Femur (tissue), 1 donor: ENCODE results near the gene LZTR1.
"Not testable (repeated sequence)": the region's sequence is repeated elsewhere in the genome, so short reads cannot be mapped to it uniquely, and the experiment has no call there.

Experiments used
- DNase-seq: peaks from one replicate; pipeline ENCODE4 v3.0.0-alpha.2; 2017

Gene LZTR1

DNA sequence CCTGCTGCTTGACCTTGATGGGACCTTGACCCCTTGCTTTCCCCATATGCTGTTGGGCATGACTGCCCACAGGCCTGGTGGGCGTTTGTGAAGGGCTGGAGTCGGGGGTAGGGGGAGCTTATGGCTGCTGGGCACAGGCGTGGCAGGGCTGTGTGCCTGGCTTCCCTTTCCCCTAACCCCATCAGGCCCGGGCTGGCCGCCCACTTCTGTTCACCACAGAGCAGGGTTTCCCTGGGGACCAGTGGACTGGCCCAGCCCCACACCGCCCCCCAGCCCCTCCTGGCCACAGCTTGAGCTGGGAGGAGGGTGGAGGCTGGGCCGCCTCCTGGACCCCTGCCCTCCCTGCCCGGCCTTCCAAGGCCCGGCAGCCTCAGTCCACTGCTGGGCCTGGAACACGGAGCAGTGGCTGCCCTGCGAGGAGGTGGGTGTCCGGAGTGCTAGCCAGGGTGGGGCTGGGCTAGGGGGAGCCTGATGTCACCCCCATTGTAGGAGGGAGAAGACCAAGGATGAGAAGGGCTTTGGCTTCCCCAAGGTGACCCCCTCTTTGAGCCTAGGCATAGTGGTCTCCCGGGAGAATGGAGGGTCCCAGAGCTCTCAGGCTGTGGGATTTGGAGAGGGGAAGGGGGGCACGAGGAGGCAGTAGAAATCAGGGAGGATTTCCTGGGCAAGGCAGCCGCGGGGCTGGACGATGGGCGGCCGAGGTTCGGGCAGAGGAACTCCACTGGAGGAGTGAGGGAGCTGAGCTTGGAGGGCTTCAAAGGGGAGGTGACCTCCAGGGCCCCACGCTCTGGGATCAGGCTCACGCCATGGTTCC, 15.0 kb upstream of the LZTR1 start, which contains the start of gene AIFM3:
TSS of gene AIFM3 (plus strand) at position 373 of the 814 bp plus-strand sequence. CDS start 690 bp downstream, outside the sequence.
- DNase-seq, result no peak

DNA sequence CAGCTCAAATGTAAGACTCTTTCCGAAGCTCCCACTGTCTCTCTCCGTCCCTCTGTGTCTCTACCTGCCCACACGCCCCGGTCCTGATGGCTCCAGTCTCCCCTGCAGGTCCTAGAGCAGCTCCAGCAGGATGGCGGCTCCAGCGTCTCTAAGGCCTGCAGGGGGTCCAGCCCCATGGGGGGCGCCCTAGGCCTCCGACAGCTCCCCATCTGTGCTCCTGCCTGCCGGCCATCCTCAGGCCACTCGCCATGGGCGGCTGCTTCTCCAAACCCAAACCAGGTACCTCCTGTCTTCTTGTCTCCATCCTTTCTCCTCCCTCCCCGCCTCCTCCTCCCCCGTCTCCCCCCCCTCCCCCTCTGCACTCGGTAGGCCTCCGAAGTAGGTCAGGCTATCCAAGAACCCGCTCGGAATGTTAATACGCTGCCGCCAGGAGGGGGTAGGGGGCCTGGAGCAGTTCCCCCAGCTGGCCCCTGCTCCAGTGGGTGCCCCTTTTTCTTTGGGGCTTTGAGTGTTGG, 14.3 kb upstream of the LZTR1 start:
- DNase-seq, result no peak

DNA sequence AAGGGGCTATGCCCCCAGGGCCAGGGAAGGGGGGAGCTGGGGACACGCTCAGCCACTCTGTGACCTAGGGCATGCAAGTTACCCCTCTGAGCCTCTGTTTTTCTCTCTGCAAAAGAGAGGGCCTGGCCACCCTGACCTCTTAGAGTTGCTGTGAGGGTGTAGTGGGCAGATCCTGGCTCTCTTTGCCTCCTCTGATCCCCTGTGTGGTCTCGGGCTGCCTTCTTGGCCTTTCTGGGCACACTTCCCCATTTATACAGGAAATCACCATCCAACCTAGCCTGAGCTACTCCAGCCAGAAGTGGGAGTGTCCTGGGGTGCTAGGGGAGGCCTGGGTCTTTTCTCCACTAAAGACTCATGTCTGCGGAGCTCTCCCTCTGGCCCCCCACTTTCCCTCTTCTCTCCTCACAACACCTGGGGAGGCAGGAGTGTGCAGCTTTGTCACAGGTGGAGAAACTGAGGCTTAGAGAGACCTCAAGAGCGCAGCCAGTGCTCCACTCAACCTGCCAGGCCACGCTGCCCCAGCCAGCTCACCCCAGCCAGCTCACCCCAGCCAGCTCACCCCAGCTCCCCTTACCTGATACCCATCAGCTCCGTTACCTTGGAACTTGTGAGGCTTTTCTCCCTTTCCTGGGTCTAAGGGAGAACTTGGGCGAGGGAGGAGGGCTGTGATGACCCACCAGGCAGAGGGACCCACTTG, 13.7 kb upstream of the LZTR1 start:
- no peak for DNase-seq

DNA sequence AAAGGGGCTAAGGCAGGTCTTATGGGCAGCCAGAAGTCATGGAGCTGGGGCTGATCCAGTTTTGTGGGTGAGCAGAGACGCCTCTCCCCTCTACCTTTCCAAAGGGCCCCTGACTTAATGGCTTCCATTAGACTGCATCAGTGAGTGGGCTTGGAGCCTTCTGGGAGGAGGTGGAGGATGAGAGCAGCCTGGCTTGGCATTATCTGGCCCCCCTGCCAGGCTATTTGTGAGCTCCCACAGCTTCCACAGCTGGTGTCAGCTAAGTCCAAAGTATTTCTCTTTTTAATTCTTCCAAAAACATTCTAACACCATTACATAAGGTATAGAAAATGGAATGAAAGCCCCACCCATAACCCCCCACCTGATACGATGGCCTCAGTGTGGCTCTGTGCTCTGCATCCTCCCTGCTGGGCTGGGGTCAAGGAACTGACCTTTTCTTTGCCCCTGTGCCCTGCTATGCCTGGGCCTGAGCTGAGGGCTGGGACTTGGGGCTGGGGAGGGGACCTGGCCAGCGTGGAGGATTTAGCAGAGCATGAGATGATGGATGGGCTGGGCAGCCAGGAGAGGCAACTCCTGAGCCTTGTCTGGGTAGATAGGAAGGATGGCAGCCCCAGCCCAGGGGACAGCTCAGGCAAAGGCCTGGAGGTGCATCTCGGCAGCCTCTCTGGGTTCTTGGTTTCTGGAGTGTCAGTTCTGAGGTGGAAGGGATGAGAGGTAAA, 11.0 kb upstream of the LZTR1 start:
- DNase-seq, result no peak

DNA sequence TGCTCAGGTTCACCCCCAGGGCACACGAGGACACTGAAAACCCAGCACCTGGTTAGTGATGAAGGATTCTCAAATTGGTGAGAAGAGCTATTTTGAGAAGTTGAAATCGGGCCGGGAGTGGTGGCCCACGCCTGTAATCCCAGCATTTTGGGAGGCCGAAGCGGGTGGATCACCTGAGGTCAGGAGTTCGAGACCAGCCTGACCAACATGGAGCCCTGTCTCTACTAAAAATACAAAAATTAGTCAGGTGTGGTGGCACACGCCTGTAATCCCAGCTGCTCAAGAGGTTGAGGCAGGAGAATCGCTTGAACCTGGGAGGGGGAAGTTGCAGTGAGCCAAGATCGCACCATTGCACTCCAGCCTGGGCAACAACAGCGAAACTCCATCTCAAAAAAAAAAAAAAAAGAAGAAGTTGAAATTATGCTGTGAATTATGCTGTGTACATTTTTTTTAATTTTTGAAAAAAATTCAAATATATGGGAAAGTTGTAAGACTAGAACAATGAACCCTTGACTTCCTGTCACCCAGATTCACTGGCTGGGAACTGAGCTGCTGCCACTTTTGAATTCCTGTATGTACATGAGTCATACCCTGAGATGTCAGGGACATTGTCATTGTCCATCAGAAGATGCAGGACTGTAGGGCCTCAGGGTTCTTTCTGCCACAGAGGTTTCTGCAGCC, 9.9 kb upstream of the LZTR1 start:
- not testable (repeated sequence) for DNase-seq

DNA sequence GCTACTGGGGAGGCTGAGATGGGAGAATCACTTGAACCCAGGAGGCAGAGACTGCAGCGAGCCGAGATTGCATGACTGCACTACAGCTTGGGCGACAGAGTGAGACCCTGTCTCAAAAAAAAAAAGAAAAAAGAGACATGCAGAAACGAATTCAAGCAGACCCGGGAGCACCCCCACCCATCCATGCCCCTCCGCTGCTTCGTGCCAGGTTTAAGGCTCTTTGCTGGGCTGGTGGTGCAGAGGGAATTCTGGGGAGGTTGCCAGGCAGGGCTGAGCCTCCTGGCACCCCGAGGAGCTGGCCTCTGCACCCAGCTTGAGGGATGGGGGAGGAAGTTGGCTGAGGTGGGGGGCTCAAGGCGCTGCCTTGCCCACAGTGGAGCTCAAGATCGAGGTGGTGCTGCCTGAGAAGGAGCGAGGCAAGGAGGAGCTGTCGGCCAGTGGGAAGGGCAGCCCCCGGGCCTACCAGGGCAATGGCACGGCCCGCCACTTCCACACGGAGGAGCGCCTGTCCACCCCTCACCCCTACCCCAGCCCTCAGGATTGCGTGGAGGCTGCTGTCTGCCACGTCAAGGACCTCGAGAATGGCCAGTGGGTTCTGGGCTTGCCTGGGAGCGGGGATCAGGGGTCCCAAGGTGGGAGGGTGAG, 9.0 kb upstream of the LZTR1 start:
- DNase-seq, result no peak

DNA sequence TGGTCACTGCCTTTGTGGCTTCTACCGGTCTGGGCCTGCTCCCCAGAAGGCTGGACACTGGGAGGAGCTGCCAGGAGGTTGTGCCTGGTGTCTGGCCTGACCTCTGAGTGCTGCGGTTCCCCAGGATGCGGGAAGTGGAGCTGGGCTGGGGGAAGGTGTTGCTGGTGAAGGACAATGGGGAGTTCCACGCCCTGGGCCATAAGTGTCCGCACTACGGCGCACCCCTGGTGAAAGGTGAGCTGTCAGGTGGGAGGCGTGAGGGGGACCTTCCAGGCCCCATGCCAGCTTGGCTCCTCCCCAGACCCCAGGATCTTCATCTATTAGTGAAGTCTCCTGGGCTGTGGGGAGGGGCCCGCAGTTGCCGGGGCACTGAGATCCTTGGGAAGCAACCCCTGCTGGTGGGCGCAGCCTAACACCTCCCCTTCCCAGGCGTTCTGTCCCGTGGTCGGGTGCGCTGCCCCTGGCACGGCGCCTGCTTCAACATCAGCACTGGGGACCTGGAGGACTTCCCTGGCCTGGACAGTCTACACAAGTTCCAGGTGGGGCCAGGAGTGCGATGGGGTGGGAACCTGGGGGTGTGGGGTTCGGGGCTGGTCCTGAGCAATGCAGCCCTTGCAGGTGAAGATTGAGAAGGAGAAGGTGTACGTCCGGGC, 8.3 kb upstream of the LZTR1 start:
- DNase-seq, result no peak

DNA sequence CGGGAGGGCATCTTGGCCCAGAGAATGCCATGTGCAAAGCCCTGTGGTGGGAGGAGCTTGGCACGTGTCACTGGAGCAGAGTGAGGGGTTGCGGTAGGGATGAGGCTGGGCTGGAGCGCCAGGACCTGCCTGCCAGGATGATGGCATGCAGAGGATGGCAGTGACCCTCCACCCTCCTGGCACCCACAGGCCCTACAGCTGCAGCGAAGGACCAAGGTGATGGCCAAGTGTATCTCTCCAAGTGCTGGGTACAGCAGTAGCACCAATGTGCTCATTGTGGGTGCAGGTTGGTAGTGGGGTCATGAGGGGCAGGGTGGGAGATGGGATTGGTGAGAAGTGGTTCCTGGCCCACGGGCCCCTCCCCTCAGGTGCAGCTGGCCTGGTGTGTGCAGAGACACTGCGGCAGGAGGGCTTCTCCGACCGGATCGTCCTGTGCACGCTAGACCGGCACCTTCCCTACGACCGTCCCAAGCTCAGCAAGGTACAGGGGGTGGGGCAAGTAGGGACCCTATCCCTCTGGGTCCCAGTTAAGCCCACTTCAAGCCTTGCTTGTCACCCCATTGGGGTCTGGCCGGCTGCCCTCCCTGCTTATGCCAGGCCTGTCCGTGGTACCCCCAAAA, 7.7 kb upstream of the LZTR1 start:
- no peak for DNase-seq

DNA sequence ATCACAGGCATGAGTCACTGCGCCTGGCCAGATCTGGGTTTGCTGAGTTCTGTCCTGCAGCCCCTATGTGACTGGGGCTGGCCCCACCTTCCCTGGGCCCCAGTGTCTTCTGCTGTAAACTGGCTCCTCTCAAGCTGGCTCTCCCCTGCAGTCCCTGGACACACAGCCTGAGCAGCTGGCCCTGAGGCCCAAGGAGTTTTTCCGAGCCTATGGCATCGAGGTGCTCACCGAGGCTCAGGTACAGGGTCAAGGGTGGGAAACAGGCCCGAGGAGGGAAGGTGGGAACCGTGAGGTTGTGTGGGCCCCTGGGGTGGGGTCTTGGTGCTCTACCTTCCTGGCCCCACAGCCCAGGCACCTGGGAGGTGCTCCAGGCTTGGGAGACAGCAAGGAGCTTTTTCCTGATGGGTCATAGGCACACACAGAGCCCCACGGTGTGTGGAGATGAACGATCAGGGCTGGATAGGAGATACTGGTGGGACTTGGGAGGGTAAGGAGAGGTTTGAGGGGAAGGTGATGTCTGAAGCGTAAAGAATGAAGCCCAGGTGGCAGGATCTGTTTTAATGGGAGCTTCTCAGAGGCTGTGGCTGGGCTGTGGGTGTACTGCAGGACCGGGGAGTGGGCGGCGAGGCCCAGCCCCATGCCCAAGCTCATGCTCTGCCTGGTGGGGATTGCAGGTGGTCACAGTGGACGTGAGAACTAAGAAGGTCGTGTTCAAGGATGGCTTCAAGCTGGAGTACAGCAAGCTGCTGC, 6.4 kb upstream of the LZTR1 start:
- no peak for DNase-seq

DNA sequence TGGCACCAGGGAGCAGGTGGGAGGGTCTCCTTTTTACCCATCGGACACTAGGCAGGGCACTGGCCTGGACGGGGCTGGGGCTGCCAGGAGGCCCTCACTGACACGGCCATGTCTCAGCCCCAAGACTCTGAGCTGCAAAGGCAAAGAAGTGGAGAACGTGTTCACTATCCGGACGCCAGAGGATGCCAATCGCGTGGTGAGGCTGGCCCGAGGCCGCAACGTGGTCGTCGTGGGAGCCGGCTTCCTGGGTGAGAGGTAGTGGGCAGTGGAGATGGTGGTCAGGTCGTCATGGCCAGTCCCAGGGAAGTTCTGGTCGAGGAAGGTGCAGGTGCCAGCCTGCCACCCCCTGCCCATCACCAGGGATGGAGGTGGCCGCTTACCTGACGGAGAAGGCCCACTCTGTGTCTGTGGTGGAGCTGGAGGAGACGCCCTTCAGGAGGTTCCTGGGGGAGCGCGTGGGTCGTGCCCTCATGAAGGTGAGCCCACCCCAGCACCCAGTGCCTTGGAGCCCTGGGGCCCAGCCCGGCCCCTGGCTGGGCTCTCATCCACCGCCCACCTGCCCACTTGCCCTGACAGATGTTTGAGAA, 5.7 kb upstream of the LZTR1 start:
- DNase-seq, result no peak

DNA sequence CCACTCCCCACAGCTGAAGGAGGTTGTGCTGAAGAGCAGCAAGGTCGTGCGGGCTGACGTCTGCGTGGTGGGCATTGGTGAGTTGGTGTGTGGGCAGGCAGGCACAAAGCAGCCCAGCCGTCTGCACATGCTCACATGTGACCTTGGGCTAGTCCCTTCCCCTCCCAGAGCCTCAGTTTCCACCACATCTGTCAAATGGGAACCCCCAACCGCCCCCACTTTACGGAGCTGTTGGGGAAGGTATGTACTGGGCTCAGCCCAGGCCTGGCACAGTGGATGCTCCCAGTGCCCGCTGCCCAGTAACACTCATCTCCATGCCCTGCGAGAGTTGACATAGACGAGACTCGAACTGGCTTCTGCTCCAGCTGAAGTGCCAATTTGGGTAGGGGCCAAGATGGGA, 5.1 kb upstream of the LZTR1 start:
- no peak for DNase-seq

DNA sequence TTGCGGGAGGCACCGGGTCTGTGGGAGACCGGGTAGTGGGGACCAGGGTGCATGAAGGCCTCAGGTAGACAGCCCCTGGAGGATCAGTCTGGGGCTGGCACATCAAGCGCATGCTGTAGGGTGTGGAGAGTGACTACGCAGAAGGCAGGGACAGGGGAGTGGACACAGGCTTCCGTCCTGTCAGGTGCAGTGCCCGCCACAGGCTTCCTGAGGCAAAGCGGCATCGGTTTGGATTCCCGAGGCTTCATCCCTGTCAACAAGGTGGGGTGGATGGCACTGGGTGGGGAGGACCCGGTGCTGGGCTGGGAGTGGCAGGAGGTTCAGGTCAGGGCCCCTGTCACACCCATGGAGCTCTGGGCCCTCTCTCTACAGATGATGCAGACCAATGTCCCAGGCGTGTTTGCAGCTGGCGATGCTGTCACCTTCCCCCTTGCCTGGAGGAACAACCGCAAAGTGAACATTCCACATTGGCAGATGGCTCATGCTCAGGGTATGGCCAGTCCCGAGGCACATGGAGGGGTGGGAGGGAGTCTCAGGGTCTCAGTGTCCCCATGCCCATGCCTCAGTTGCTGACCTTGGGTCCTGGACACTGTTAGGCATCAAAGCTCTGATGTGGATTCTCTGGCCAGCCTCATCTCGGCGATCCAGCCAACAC, 4.5 kb upstream of the LZTR1 start:
- no peak for DNase-seq

DNA sequence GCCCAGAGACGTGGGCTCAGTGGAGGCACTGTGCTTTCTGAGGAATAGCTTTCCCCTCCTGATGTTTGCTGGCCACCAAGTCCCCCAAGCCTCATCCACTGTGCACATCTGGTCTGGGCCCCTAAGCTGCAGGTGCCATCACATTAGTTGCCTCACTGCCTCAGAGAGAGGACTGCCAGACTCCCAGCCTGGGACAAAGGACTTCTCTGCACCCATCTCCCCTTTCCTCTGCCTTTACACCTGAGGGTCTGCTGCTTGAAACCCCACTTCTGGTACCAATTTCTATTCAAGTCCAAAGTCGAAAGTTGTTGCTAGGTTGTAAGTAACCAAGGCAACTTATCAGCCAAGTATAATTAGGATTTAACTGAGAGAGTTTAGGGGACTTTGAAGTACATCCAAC, 3.7 kb upstream of the LZTR1 start:
- no peak for DNase-seq

DNA sequence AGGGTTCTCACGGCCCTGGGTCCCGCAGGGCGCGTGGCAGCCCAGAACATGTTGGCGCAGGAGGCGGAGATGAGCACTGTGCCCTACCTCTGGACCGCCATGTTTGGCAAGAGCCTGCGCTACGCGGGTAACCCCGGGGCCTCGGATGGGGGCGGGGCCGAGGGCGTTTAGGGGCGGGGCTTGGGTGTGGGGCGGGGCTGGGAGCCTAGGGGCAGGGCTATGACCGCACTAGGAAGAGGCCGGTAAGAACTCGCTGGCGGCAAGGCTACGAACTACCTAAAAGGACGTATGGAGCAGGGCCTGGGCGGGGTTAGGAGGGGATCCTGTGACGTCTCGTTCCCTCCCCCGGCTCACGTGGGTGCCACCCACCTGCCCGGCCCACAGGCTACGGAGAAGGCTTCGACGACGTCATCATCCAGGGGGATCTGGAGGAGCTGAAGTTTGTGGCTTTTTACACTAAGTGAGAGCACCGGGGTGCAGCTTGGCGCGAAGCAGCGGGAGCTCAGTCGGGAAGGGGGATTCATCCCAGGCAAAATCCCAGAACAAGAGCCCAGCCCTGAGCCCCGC, 2.8 kb upstream of the LZTR1 start:
- peak; percentile 78 for DNase-seq

DNA sequence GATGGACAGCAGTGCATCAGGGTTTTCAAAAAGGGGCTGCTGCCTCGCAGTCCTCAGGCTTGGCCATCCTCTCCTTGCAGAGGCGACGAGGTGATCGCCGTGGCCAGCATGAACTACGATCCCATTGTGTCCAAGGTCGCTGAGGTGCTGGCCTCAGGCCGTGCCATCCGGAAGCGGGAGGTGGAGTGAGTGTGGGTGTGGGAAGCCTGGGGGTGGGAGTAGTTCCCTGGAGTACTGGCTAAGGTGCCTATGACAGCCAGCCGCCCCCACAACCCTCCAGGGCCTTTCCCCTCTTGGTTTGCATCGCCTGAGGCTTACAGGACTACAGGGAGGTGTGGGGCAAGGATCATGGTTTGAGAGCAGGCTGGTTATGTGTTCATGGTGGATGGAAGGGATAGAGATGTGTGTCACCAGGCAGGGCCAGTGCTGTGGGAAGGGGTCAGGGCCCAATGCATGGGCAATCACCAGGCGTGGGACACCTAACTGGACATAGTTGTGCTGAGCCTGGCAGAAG, 2.1 kb upstream of the LZTR1 start:
- DNase-seq, result no peak

DNA sequence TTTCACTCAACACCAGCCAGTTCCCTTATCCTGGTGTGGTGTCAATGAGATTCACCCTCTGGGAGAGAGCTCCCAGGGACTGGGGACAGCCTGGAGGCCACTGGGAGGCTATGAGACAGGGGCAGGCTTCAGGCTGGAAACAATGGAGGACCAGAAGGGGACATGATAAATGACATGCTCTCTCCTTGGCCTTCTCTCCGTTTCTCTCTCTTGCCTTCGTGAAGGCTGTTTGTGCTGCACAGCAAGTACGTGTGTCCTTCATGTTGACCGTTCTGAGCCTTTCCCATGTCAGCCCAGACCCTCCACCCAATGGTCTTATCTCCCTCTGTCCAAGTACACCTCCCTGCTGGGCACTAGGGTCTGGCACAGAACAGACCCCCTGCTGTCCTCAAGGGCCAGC, 1.6 kb upstream of the LZTR1 start:
- no peak for DNase-seq

DNA sequence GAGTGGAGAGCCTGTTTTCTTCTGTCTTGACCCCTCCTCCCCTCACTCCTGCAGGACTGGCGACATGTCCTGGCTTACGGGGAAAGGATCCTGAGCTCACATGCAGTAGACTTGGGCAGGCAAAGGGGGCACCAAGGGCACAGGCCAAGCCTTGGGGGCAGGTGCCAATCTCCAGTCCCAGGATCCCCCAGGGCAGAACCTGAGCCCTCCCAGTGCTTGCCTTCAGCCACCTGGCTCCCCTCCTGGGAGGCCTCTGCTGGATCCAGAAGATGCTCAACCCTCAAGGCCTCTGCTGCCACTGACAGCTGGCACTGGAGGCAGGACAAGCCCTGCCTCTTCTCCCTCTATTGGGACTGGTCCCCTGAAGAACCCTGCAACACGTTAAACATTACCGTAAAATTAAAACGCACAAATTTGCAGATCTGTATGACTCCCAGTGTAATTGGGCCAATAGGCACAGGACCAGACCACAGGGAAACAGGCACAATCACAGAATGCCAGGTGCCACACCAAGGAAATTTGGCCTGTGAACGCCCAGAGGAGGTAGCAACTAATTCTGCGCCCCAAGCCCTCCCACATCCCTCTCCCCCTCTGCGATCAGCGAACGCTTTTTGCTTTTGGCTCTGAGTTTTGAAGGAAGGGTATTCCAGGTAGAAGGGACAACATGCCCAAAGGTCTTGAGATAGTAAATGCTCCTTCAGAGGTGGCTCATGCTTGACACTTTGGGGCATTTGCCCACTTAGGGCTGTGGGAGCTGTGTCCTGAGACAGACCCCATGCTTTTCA, 967 bp upstream of the LZTR1 start:
- no peak for DNase-seq

DNA sequence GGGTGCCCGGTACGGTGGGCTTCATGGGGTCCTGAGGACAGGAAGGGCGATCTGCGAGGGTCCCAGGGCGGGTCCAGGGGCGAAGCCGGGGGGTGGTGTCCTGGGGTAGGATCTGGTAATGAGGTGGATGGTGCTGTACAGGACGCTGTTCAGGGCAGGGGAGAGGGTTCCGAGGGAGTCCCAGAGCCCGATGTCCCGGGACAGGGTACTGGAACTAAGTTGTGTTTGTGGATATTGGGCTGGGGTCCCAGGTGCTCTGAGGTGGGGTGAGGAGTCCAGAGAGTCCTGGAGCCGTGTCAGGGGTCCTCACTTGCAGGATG, 426 bp downstream of the LZTR1 start:
- no peak for DNase-seq
